SU-DHL-6 (cell line): ENCODE data around the gene IGF2R.

Experiments used
- CTCF ChIP-seq: fragments of 200-600 bp; sonication (generic); IDR thresholded peaks from one replicate; pipeline ENCODE4 v1.5.1; 2017; ENCODE audit warnings: antibody characterized with exemption, mild to moderate bottlenecking, low read length, moderate library complexity; ENCODE audit not compliant: insufficient read depth, poor library complexity, severe bottlenecking
- EZH2phosphoT487 ChIP-seq: fragments of 200-600 bp; sonication (generic), shearing (Covaris generic); conservative IDR thresholded peaks from 2 replicates; pipeline ENCODE4 v1.6.1; 2018; ENCODE audit warnings: mild to moderate bottlenecking, antibody characterized with exemption, low read length, moderate library complexity, mixed read lengths

GRCh38 chr6:159977904-159978268, 9.0 kb downstream of the IGF2R start:
- TF ChIP-seq CTCF (no peak), EZH2phosphoT487 (no peak)
